ENCODE results near the gene ZC3H7B. TPM values are rescaled to one million over a fixed set of nuclear protein-coding genes. Genes with fewer than 3 reads are reported as not detected.

Gene ZC3H7B
- total RNA-seq, 1 experiment from 2014 or later, result 60.6 TPM

- H3K9me3 ChIP-seq, result no peaks in the 10 kb centered on the region
- Mint-ChIP-seq H3K4me1 (ENCODE audit: low read depth, unreplicated experiment) (peaks cover 4% of the 10 kb centered on the region), H3K27ac (ENCODE audit: unreplicated experiment) (no peak overlapping the region), H3K27me3 (ENCODE audit: insufficient read depth, unreplicated experiment) (no peaks in the 10 kb centered on the region), H3K36me3 (ENCODE audit: insufficient read depth, unreplicated experiment) (peaks cover 21% of the 10 kb centered on the region), H3K9me3 (ENCODE audit: unreplicated experiment) (no peaks in the 10 kb centered on the region), H3K4me3 (ENCODE audit: unreplicated experiment) (no peak overlapping the region)
- no peak for DNase-seq
- H3K27me3 ChIP-seq (replicated peaks; ENCODE audit: control insufficient read depth, insufficient read depth, low read length), result no peaks in the 10 kb centered on the region
- no peak for TF ChIP-seq CTCF (IDR thresholded peaks at IDR 0.05; ENCODE audit: insufficient read depth in 1 of 2, low read depth in 1 of 2, low read length in 1 of 2, severe bottlenecking in 1 of 2, unreplicated experiment in 1 of 2)
- H3K36me3 ChIP-seq (ENCODE audit: control insufficient read depth, insufficient read depth, low read length), result no peaks in the 10 kb centered on the region
- intact Hi-C loops (cut with micrococcal nuclease; ENCODE audit: unreplicated experiment), result no loop called here
- BruUV-seq (replicated peaks), result no TSS peak
- POLR2A ChIA-PET, result interaction anchor here (0.6 to 1.7 kb wide), 4 partner anchors 16 to 64 kb away, joined by 4 to 15 read pairs (median 9); partner anchors contain the start of genes TEF and ZC3H7B
- no peak overlapping the region for H3K4me3 ChIP-seq (ENCODE audit: low read depth, low read length)
- H3K4me1 ChIP-seq, result peaks cover 38% of the 10 kb centered on the region
- CTCF ChIA-PET, result no interaction called here
Observed at GRCh38 chr22:41365425-41365824, 64.1 kb downstream of the ZC3H7B start.

- Mint-ChIP-seq H3K4me3 (ENCODE audit: unreplicated experiment) (no peak overlapping the region), H3K27me3 (ENCODE audit: insufficient read depth, unreplicated experiment) (no peaks in the 10 kb centered on the region), H3K36me3 (ENCODE audit: insufficient read depth, unreplicated experiment) (peaks cover 15% of the 10 kb centered on the region), H3K9me3 (ENCODE audit: unreplicated experiment) (no peaks in the 10 kb centered on the region), H3K27ac (ENCODE audit: unreplicated experiment) (no peak overlapping the region), H3K4me1 (ENCODE audit: low read depth, unreplicated experiment) (peaks cover 8% of the 10 kb centered on the region)
- intact Hi-C loops (cut with micrococcal nuclease; ENCODE audit: unreplicated experiment), result no loop called here
- no peak for TF ChIP-seq CTCF (IDR thresholded peaks at IDR 0.05; ENCODE audit: insufficient read depth in 1 of 2, low read depth in 1 of 2, low read length in 1 of 2, severe bottlenecking in 1 of 2, unreplicated experiment in 1 of 2)
- POLR2A ChIA-PET, result interaction anchor here (0.6 to 1.6 kb wide), 2 partner anchors 8 to 15 kb away, joined by 3 to 6 read pairs; partner anchors contain the start of gene TEF
- Histone ChIP-seq H3K4me3 (ENCODE audit: low read depth, low read length) (no peak overlapping the region), H3K27me3 (replicated peaks; ENCODE audit: control insufficient read depth, insufficient read depth, low read length) (no peaks in the 10 kb centered on the region), H3K36me3 (ENCODE audit: control insufficient read depth, insufficient read depth, low read length) (no peaks in the 10 kb centered on the region), H3K9me3 (no peaks in the 10 kb centered on the region), H3K4me1 (peaks cover 27% of the 10 kb centered on the region)
- no peak for DNase-seq
- CTCF ChIA-PET, result no interaction called here
- BruUV-seq (replicated peaks), result no TSS peak
Observed at GRCh38 chr22:41366323-41367029, 65.2 kb downstream of the ZC3H7B start.

- BruUV-seq (replicated peaks), result no TSS peak
- Mint-ChIP-seq H3K27ac (ENCODE audit: unreplicated experiment) (no peak overlapping the region), H3K4me1 (ENCODE audit: low read depth, unreplicated experiment) (peaks cover 8% of the 10 kb centered on the region), H3K9me3 (ENCODE audit: unreplicated experiment) (no peaks in the 10 kb centered on the region), H3K36me3 (ENCODE audit: insufficient read depth, unreplicated experiment) (peaks cover 13% of the 10 kb centered on the region), H3K4me3 (ENCODE audit: unreplicated experiment) (no peak overlapping the region), H3K27me3 (ENCODE audit: insufficient read depth, unreplicated experiment) (no peaks in the 10 kb centered on the region)
- Histone ChIP-seq H3K27me3 (replicated peaks; ENCODE audit: control insufficient read depth, insufficient read depth, low read length) (no peaks in the 10 kb centered on the region), H3K36me3 (ENCODE audit: control insufficient read depth, insufficient read depth, low read length) (no peaks in the 10 kb centered on the region), H3K9me3 (no peaks in the 10 kb centered on the region), H3K4me3 (ENCODE audit: low read depth, low read length) (no peak overlapping the region), H3K4me1 (peaks cover 26% of the 10 kb centered on the region)
- no peak for TF ChIP-seq CTCF (IDR thresholded peaks at IDR 0.05; ENCODE audit: insufficient read depth in 1 of 2, low read depth in 1 of 2, low read length in 1 of 2, severe bottlenecking in 1 of 2, unreplicated experiment in 1 of 2)
- POLR2A ChIA-PET, result interaction anchor here (1.6 kb wide), 1 partner anchor 14 kb away, joined by 6 read pairs; the partner anchor contains the start of gene TEF
- CTCF ChIA-PET, result no interaction called here
- intact Hi-C loops (cut with micrococcal nuclease; ENCODE audit: unreplicated experiment), result no loop called here
- no peak for DNase-seq
Observed at GRCh38 chr22:41367039-41367679, 65.8 kb downstream of the ZC3H7B start.
